COLO829 (cell line): Measurements from ENCODE around the gene SULT4A1.

Source experiments
- DNase-seq: peaks from one replicate; pipeline ENCODE4 v3.0.0; 2012; ENCODE audit warnings: low spot score

Gene SULT4A1

GRCh38 chr22:43844560-43845545 lies 17.5 kb downstream of the SULT4A1 start:
- DNase-seq = no peak

GRCh38 chr22:43843783-43844530 lies 18.4 kb downstream of the SULT4A1 start:
- no peak for DNase-seq

GRCh38 chr22:43841742-43842141 lies 20.6 kb downstream of the SULT4A1 start:
- DNase-seq = no peak

GRCh38 chr22:43840851-43841250 lies 21.5 kb downstream of the SULT4A1 start:
- DNase-seq = no peak

- no peak for DNase-seq
Observed at GRCh38 chr22:43840431-43840830, 21.9 kb downstream of the SULT4A1 start.

GRCh38 chr22:43839781-43840180 lies 22.5 kb downstream of the SULT4A1 start:
- no peak for DNase-seq

GRCh38 chr22:43838571-43839307 lies 23.6 kb downstream of the SULT4A1 start:
- no peak for DNase-seq

- DNase-seq = no peak
Observed at GRCh38 chr22:43838161-43838560, 24.2 kb downstream of the SULT4A1 start.

- DNase-seq = no peak
Observed at GRCh38 chr22:43837666-43838065, 24.6 kb downstream of the SULT4A1 start.

GRCh38 chr22:43835736-43836135 lies 26.6 kb downstream of the SULT4A1 start:
- DNase-seq = no peak

- no peak for DNase-seq
Observed at GRCh38 chr22:43835166-43835565, 27.1 kb downstream of the SULT4A1 start.

- no peak for DNase-seq
Observed at GRCh38 chr22:43833286-43834240, 28.8 kb downstream of the SULT4A1 start.

GRCh38 chr22:43832393-43833265 lies 29.7 kb downstream of the SULT4A1 start:
- DNase-seq = no peak

- no peak for DNase-seq
Observed at GRCh38 chr22:43831561-43832392, 30.5 kb downstream of the SULT4A1 start.

- DNase-seq = no peak
Observed at GRCh38 chr22:43830931-43831560, 31.3 kb downstream of the SULT4A1 start.

GRCh38 chr22:43829904-43830851 lies 32.1 kb downstream of the SULT4A1 start:
- DNase-seq = no peak

GRCh38 chr22:43828998-43829782 lies 33.1 kb downstream of the SULT4A1 start:
- no peak for DNase-seq
